H1 (cell line): ENCODE results near the gene CCDC137. TPM values are rescaled to one million over a fixed set of nuclear protein-coding genes. Genes with fewer than 3 reads are reported as not detected.

Experiments used
- CTCF ChIA-PET: fragments of 300-600 bp; sonication (Branson Sonifier 250); formaldehyde crosslinking; loops from one replicate; lab custom pipeline; 2021; ENCODE audit not compliant: partially characterized antibody; lab: Charles Lee
- POLR2A ChIA-PET: fragments of 300-600 bp; sonication (Branson Sonifier 250); formaldehyde crosslinking; loops from one replicate; lab custom pipeline; 2021; ENCODE audit warnings: inconsistent platforms; ENCODE audit not compliant: partially characterized antibody; lab: Charles Lee
- DNase-seq, 2 experiments: peaks; one replicate each; pipeline versions ENCODE4 v3.0.0 to v3.0.0-alpha.2; 2010 to 2022; ENCODE audit warnings: low spot score in 2 of 2, low read depth in 1 of 2, mixed read lengths in 1 of 2
- FAIRE-seq: peaks from 2 replicates; lab custom pipeline; 2011; peaks lifted over from hg19 to GRCh38; lab: Jason Lieb, UNC
- H2AFZ ChIP-seq: 2 replicates; pipeline ENCODE4 v1.8.1; 2012; ENCODE audit warnings: low read length, inconsistent platforms
- H2AK5ac ChIP-seq: 2 replicates; pipeline ENCODE4 v1.6.1; 2013; ENCODE audit warnings: low read depth, low read length
- H2BK120ac ChIP-seq: replicated peaks from 2 replicates; pipeline ENCODE3; 2013; ENCODE audit warnings: low read depth, low read length, inconsistent platforms
- H2BK12ac ChIP-seq: 2 replicates; pipeline ENCODE4 v1.6.1; 2013; ENCODE audit warnings: low read depth, low read length
- H2BK15ac ChIP-seq: 2 replicates; pipeline ENCODE4 v1.6.1; 2013; ENCODE audit warnings: low read length
- H2BK20ac ChIP-seq: 2 replicates; pipeline ENCODE4 v1.6.1; 2013; ENCODE audit warnings: low read length
- H2BK5ac ChIP-seq: 2 replicates; pipeline ENCODE4 v1.6.1; 2013; ENCODE audit warnings: low read depth, low read length
- H3K14ac ChIP-seq: 2 replicates; pipeline ENCODE4 v1.6.1; 2013; ENCODE audit warnings: inconsistent platforms; ENCODE audit not compliant: insufficient read length
- H3K18ac ChIP-seq: 2 replicates; pipeline ENCODE4 v1.6.1; 2013; ENCODE audit warnings: low read length; ENCODE audit errors: extremely low read depth
- H3K23ac ChIP-seq: 2 replicates; pipeline ENCODE4 v1.6.1; 2013; ENCODE audit warnings: inconsistent platforms; ENCODE audit not compliant: insufficient read length
- H3K23me2 ChIP-seq: 2 replicates; pipeline ENCODE4 v1.6.1; 2013; ENCODE audit warnings: low read depth, low read length
- H3K27ac ChIP-seq: 2 replicates; pipeline ENCODE4 v1.6.1; 2011; ENCODE audit warnings: low read depth, low read length, inconsistent platforms
- H3K27me3 ChIP-seq, 4 experiments: replicated peaks in 1 of 4; 1 replicate in 1 of 4; 2 replicates in 3 of 4; pipeline versions ENCODE4 v1.6.1 to v1.8.1; 2011 to 2013; ENCODE audit warnings: low read length in 3 of 4, mild to moderate bottlenecking in 3 of 4, inconsistent platforms in 2 of 4, mixed read lengths in 2 of 4, moderate library complexity in 1 of 4; ENCODE audit not compliant: control insufficient read depth in 3 of 4, insufficient read depth in 3 of 4; ENCODE audit errors: extremely low read depth in 1 of 4
- H3K36me3 ChIP-seq, 4 experiments: 2 replicates each; pipeline versions ENCODE4 v1.6.1 to v1.8.1; 2011 to 2013; ENCODE audit warnings: mild to moderate bottlenecking in 4 of 4, low read length in 3 of 4, moderate library complexity in 2 of 4, control low read depth in 1 of 4, inconsistent platforms in 1 of 4; ENCODE audit not compliant: insufficient read depth in 4 of 4, control insufficient read depth in 2 of 4
- H3K4ac ChIP-seq: replicated peaks from 2 replicates; pipeline ENCODE3; 2013; ENCODE audit warnings: low read length, low read depth, mixed read lengths, inconsistent platforms; ENCODE audit not compliant: insufficient read length
- H3K4me1 ChIP-seq, 4 experiments: replicated peaks in 1 of 4; 1 replicate in 1 of 4; 2 replicates in 3 of 4; pipeline versions ENCODE4 v1.6.1 to v1.8.1; 2011 to 2013; ENCODE audit warnings: low read length in 3 of 4, inconsistent platforms in 2 of 4, mixed read lengths in 1 of 4; ENCODE audit not compliant: insufficient read depth in 4 of 4, control insufficient read depth in 3 of 4
- H3K4me2 ChIP-seq, 2 experiments: 2 replicates each; pipeline versions ENCODE4 v1.6.1 to v1.8.1; 2011 to 2013; ENCODE audit warnings: low read depth in 2 of 2, low read length in 2 of 2, control low read depth in 1 of 2, inconsistent platforms in 1 of 2, mild to moderate bottlenecking in 1 of 2; ENCODE audit not compliant: insufficient read depth in 1 of 2
- H3K4me3 ChIP-seq, 4 experiments: fragments of 200-600, 300-600 bp in 1 of 4; sonication (generic), shearing (Covaris generic), sonication (Bioruptor Twin) in 1 of 4; 2 replicates each; pipeline versions ENCODE4 v1.5.1 to v1.8.1; 2011 to 2016; ENCODE audit warnings: low read length in 4 of 4, low read depth in 3 of 4, control low read depth in 2 of 4, inconsistent platforms in 2 of 4, mild to moderate bottlenecking in 2 of 4, mixed read lengths in 1 of 4, moderate library complexity in 1 of 4; ENCODE audit not compliant: insufficient read depth in 2 of 4; ENCODE audit errors: extremely low read depth in 1 of 4
- H3K56ac ChIP-seq: replicated peaks from 2 replicates; pipeline ENCODE3; 2013; ENCODE audit warnings: low read depth, mild to moderate bottlenecking, mixed read lengths, low read length, inconsistent platforms; ENCODE audit not compliant: insufficient read length
- H3K79me1 ChIP-seq: 2 replicates; pipeline ENCODE4 v1.6.1; 2013; ENCODE audit warnings: low read depth, low read length, control low read depth
- H3K79me2 ChIP-seq, 2 experiments: 2 replicates each; pipeline versions ENCODE4 v1.6.1 to v1.8.1; 2012 to 2013; ENCODE audit warnings: low read length in 2 of 2, mild to moderate bottlenecking in 2 of 2, inconsistent platforms in 1 of 2; ENCODE audit not compliant: insufficient read depth in 2 of 2, control insufficient read depth in 1 of 2
- H3K9ac ChIP-seq, 4 experiments: replicated peaks in 1 of 4; 1 replicate in 1 of 4; 2 replicates in 3 of 4; pipeline versions ENCODE4 v1.6.1 to v1.8.1; 2011 to 2013; ENCODE audit warnings: low read depth in 3 of 4, low read length in 3 of 4, control low read depth in 2 of 4, mild to moderate bottlenecking in 2 of 4, moderate library complexity in 2 of 4, inconsistent platforms in 1 of 4; ENCODE audit errors: extremely low read depth in 1 of 4
- H3K9me3 ChIP-seq, 2 experiments: 2 replicates each; pipeline versions ENCODE4 v1.6.1 to v1.8.1; 2012 to 2013; ENCODE audit warnings: mild to moderate bottlenecking in 2 of 2, moderate library complexity in 2 of 2, control low read depth in 1 of 2, inconsistent platforms in 1 of 2, low read depth in 1 of 2, low read length in 1 of 2, mixed read lengths in 1 of 2; ENCODE audit not compliant: insufficient read depth in 2 of 2
- H4K20me1 ChIP-seq, 2 experiments: replicated peaks in 1 of 2; 2 replicates each; pipeline versions ENCODE3 to v1.8.1; 2011 to 2013; ENCODE audit warnings: inconsistent platforms in 2 of 2, low read length in 2 of 2, mild to moderate bottlenecking in 1 of 2; ENCODE audit not compliant: insufficient read depth in 2 of 2, control insufficient read depth in 1 of 2
- H4K5ac ChIP-seq: 2 replicates; pipeline ENCODE4 v1.6.1; 2013; ENCODE audit warnings: low read length, low read depth, mixed read lengths, inconsistent platforms; ENCODE audit not compliant: insufficient read length
- H4K8ac ChIP-seq: 2 replicates; pipeline ENCODE4 v1.8.0; 2013; ENCODE audit warnings: mild to moderate bottlenecking, moderate library complexity, low read length, inconsistent platforms; ENCODE audit not compliant: insufficient read depth; ENCODE audit errors: extremely low read depth
- H4K91ac ChIP-seq: replicated peaks from 2 replicates; pipeline ENCODE3; 2013; ENCODE audit warnings: low read length, mixed read lengths, inconsistent platforms; ENCODE audit not compliant: insufficient read length
- ASH2L ChIP-seq: fragments of 200-600, 300-600 bp; sonication (generic); IDR thresholded peaks from one replicate; pipeline ENCODE4 v1.7.1; 2017; ENCODE audit warnings: low read length
- CBX5 ChIP-seq: fragments of 300-800, 300-1000 bp; sonication (generic); IDR thresholded peaks from 2 replicates; pipeline ENCODE4 v1.7.1; 2016; ENCODE audit warnings: antibody characterized with exemption, low read length, low read depth
- GTF2F1 ChIP-seq: IDR thresholded peaks from 2 replicates; pipeline ENCODE4 v1.6.1; 2012; ENCODE audit warnings: low read depth, low read length, improper control_type of control experiment, borderline replicate concordance
- JUN ChIP-seq: IDR thresholded peaks from 2 replicates; pipeline ENCODE4 v1.6.1; 2011; ENCODE audit warnings: low read depth, mild to moderate bottlenecking, improper control_type of control experiment, low read length
- PHF8 ChIP-seq: fragments of 200-600 bp; sonication (generic); conservative IDR thresholded peaks from 2 replicates; pipeline ENCODE4 v1.7.1; 2012; ENCODE audit warnings: low read depth, mild to moderate bottlenecking, inconsistent platforms, low read length, moderate library complexity
- RFX5 ChIP-seq: IDR thresholded peaks from 2 replicates; pipeline ENCODE4 v1.6.1; 2011; ENCODE audit warnings: low read depth, low read length, improper control_type of control experiment, borderline replicate concordance
- WGBS, 2 experiments: shearing (Covaris generic) in 1 of 2; methylation state at CpG; one replicate each; pipeline versions ENCODE4 v1.1.6 to v1.1.7; 2013 to 2015; ENCODE audit warnings: low lambda C conversion rate in 2 of 2, mixed read lengths in 2 of 2, inconsistent platforms in 1 of 2, low coverage in 1 of 2, missing lambda C conversion rate in 1 of 2; ENCODE audit not compliant: insufficient replicate concordance in 2 of 2, insufficient coverage in 1 of 2, insufficient read length in 1 of 2; ENCODE audit errors: extremely low coverage in 1 of 2, missing lambda C conversion rate in 1 of 2; 5-methylcytosine and 5-hydroxymethylcytosine counted together
- polyA plus RNA-seq, 7 experiments: library from polyadenylated mRNA; depleted of rRNA in 3 of 7; stranded (reverse) in 5 of 7; unstranded in 2 of 7; fragments of >200 nt in 5 of 7; fragments of 200-250 nt in 2 of 7; gene quantifications; 1 replicate in 5 of 7; 2 replicates in 1 of 7; 4 replicates in 1 of 7; pipeline versions ENCODE4 v1.2.1 to v1.2.3, GENCODE V29; 2011 to 2013; ENCODE audit warnings: missing spikeins in 2 of 7, mixed read lengths in 2 of 7
- total RNA-seq: library from RNA; stranded (reverse); fragmentation: NEBNext Ultra II Directional; extraction: Animal tissue kit (Norgen Biotek cat#: 25700); gene quantifications from 2 replicates; pipeline ENCODE4 v1.2.1, GENCODE V29; 2021

CCDC137 gene
- total and polyA plus RNA-seq, 2 of the 8 experiments (the other 6 are each of a cell fraction or from before 2014, with no cell fraction given), result 17.6 to 38.6 TPM

DNA sequence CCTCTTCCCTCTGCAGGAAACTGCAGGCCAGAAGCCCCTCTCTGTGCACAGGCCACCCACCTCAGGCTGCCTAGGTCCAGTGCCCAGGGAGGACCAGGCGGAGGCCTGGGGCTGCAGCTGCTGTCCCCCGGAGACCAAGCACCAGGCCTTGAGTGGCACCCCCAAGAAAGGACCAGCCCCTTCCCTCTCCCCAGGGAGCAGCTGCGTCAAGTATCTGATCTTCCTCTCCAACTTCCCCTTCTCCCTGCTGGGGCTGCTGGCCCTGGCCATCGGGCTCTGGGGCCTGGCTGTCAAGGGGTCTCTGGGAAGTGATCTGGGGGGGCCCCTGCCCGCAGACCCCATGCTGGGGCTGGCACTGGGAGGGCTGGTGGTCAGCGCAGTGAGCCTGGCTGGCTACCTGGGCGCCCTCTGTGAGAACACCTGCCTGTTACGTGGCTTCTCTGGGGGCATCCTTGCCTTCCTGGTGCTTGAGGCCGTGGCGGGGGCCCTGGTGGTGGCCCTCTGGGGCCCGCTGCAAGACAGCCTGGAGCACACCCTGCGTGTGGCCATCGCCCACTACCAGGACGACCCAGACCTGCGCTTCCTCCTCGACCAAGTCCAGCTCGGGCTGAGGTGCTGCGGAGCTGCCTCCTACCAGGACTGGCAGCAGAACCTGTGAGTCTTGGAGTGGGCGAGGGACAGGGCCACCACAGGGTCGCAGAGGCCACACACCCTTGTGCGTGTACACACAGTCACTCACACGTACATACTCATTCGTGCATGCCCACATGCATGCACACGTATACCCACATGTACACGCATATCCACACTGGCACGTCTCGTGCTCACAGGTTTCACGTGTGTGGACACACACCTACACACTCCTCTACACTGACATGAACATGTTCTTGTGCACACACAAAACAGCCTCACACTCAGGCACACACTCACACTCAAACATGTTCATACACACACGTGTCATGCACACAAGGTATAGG, 21.3 kb upstream of the CCDC137 start:
- no peak overlapping the region for H2BK120ac ChIP-seq
- H3K36me3 ChIP-seq, result peaks cover 0 to 3% (median 1%) of the 10 kb centered on the region in 4 experiments; a peak in 3 of 8 replicates
- peaks cover 2 to 15% (median 9%) of the 10 kb centered on the region in 4 experiments; a peak in 5 of 7 replicates for H3K27me3 ChIP-seq
- no peak overlapping the region for H4K91ac ChIP-seq
- ChIA-PET POLR2A (interaction anchor here (1.1 to 4.4 kb wide), 3 partner anchors 12 to 19 kb away, joined by 3 to 23 read pairs (median 16); partner anchors contain the start of gene PDE6G), CTCF (interaction anchor here (0.6 to 3.5 kb wide), 4 partner anchors 15 to 284 kb away, joined by 3 to 9 read pairs (median 3); no protein-coding TSS in a partner anchor)
- H3K4me1 ChIP-seq, result peaks cover 0 to 14% (median 1%) of the 10 kb centered on the region in 4 experiments; a peak in 4 of 7 replicates
- no peak overlapping the region; the same call in 1 of the 2 replicates for H2BK20ac ChIP-seq
- H3K27ac ChIP-seq, result no peak overlapping the region
- peak overlapping the region; percentile 7; the same call in 1 of the 2 replicates for H2AK5ac ChIP-seq
- no peak overlapping the region for H4K5ac ChIP-seq
- no peak overlapping the region for H4K8ac ChIP-seq
- peak overlapping the region; percentile 84; the same call in 1 of the 2 replicates for H2BK15ac ChIP-seq
- H3K23ac ChIP-seq, result no peak overlapping the region
- H3K56ac ChIP-seq, result no peak overlapping the region
- no peak overlapping the region for H3K14ac ChIP-seq
- H2BK12ac ChIP-seq, result no peak overlapping the region
- WGBS, 2 experiments, result 89% methylated on average over 29 of the region's 29 CpGs; no CpG with 5 or more reads in 1 of the 2 experiments
- H3K9ac ChIP-seq, result no peak overlapping the region
- no peaks in the 10 kb centered on the region for H3K79me2 ChIP-seq
- H3K23me2 ChIP-seq, result peaks cover 10% of the 10 kb centered on the region
- peak overlapping the region; percentile 38 for H3K4ac ChIP-seq
- no peaks in the 10 kb centered on the region for H3K9me3 ChIP-seq
- no peak overlapping the region for H2AFZ ChIP-seq
- TF ChIP-seq CBX5 (no peak), JUN (no peak), ASH2L (no peak), RFX5 (no peak), GTF2F1 (no peak), PHF8 (no peak)
- no peak overlapping the region for H3K18ac ChIP-seq
- H2BK5ac ChIP-seq, result no peak overlapping the region
- peaks cover 0 to 2% of the 10 kb centered on the region in 2 experiments for H4K20me1 ChIP-seq
- FAIRE-seq, result no peak
- no peak overlapping the region for H3K4me3 ChIP-seq
- no peak overlapping the region for H3K4me2 ChIP-seq
- no peak for DNase-seq
- H3K79me1 ChIP-seq, result peaks cover 3% of the 10 kb centered on the region; the same call in 1 of the 2 replicates
